CD4-positive, alpha-beta T cell (primary cell): ENCODE results near the gene PIGX. TPM values are rescaled to one million over a fixed set of nuclear protein-coding genes. Genes with fewer than 3 reads are reported as not detected.

ENCODE experiments used
- ATAC-seq: fragments of 200-7000 bp; cut with Tn5 transposase; one replicate; pipeline ENCODE4 v1.10.0; 2022; ENCODE audit warnings: mild to moderate bottlenecking; ENCODE audit not compliant: poor library complexity
- CTCF ChIA-PET: fragments of 350-600 bp; sonication (Branson Sonifier 250); formaldehyde crosslinking; loops from one replicate; lab custom pipeline; 2021; ENCODE audit warnings: antibody characterized with exemption, inconsistent platforms; lab: Charles Lee
- POLR2A ChIA-PET: fragments of 350-600 bp; sonication (Branson Sonifier 250); formaldehyde crosslinking; loops from one replicate; lab custom pipeline; 2021; ENCODE audit warnings: antibody characterized with exemption, inconsistent platforms; lab: Charles Lee
- DNase-seq, 14 experiments: peaks; one replicate each; pipeline ENCODE4 v3.0.0-alpha.2; 2013 to 2020; ENCODE audit warnings: mixed read lengths in 2 of 14
- H3K27ac ChIP-seq, 2 donors: one replicate each; pipeline versions ENCODE4 v1.5.1 to v1.7.0; 2013; ENCODE audit warnings: low read length in 2 of 2, low read depth in 1 of 2, mild to moderate bottlenecking in 1 of 2
- H3K27me3 ChIP-seq, 2 experiments: 1 replicate in 1 of 2; 2 replicates in 1 of 2; pipeline versions ENCODE4 v1.6.1 to v1.7.0; 2013; ENCODE audit warnings: low read length in 2 of 2, control low read depth in 1 of 2, mild to moderate bottlenecking in 1 of 2, moderate library complexity in 1 of 2; ENCODE audit not compliant: insufficient read depth in 2 of 2, control insufficient read depth in 1 of 2
- H3K36me3 ChIP-seq: one replicate; pipeline ENCODE4 v1.6.1; 2013; ENCODE audit warnings: low read length, control low read depth; ENCODE audit not compliant: insufficient read depth
- H3K4me1 ChIP-seq: one replicate; pipeline ENCODE4 v1.6.1; 2013; ENCODE audit warnings: low read length, control low read depth; ENCODE audit not compliant: insufficient read depth
- H3K4me3 ChIP-seq: one replicate; pipeline ENCODE4 v1.5.1; 2013; ENCODE audit warnings: mild to moderate bottlenecking, low read length, moderate library complexity
- H3K9me3 ChIP-seq, 2 experiments: 1 replicate in 1 of 2; 2 replicates in 1 of 2; pipeline versions ENCODE4 v1.6.1 to v1.7.0; 2013; ENCODE audit warnings: low read length in 2 of 2, mild to moderate bottlenecking in 2 of 2, control low read depth in 1 of 2, moderate library complexity in 1 of 2; ENCODE audit not compliant: control insufficient read depth in 1 of 2, insufficient read depth in 1 of 2
- H3K27ac Mint-ChIP-seq: one replicate; pipeline ENCODE4 v1.8.0; 2020; ENCODE audit warnings: mixed read lengths
- H3K27me3 Mint-ChIP-seq: one replicate; pipeline ENCODE4 v1.8.0; 2021; ENCODE audit warnings: mixed read lengths
- H3K36me3 Mint-ChIP-seq: one replicate; pipeline ENCODE4 v1.8.0; 2021; ENCODE audit warnings: low read depth, mixed read lengths
- H3K4me1 Mint-ChIP-seq: one replicate; pipeline ENCODE4 v1.8.0; 2021; ENCODE audit warnings: low read depth, mixed read lengths
- H3K4me3 Mint-ChIP-seq: one replicate; pipeline ENCODE4 v1.8.0; 2020; ENCODE audit warnings: mild to moderate bottlenecking, mixed read lengths
- H3K9me3 Mint-ChIP-seq: one replicate; pipeline ENCODE4 v1.8.0; 2020; ENCODE audit warnings: mixed read lengths
- intact Hi-C, 2 experiments: fragments of 100-400 bp; cut with DNase I in 1 of 2; cut with micrococcal nuclease in 1 of 2; formaldehyde crosslinking; loops; one replicate each; pipeline versions ENCODE4 v1.15.1 to v1.9.0; 2023 to 2025; cut with DNase I, micrococcal nuclease
- total RNA-seq, 174 experiments: library from RNA in 2 of 174; stranded (reverse) in 2 of 174; gene quantifications; one replicate each; pipeline ENCODE4 v1.2.3 and lab custom pipeline; 2021 to 2026
- TF ChIP-seq, protein P1 (sequence below): fragments of 200-600 bp; IDR thresholded peaks from one replicate; pipeline ENCODE4 v1.8.0; 2022; ENCODE audit warnings: antibody characterized with exemption, mild to moderate bottlenecking

PIGX gene
- total RNA-seq, 2 experiments from 2014 or later, result 13.3 to 13.9 TPM

DNA sequence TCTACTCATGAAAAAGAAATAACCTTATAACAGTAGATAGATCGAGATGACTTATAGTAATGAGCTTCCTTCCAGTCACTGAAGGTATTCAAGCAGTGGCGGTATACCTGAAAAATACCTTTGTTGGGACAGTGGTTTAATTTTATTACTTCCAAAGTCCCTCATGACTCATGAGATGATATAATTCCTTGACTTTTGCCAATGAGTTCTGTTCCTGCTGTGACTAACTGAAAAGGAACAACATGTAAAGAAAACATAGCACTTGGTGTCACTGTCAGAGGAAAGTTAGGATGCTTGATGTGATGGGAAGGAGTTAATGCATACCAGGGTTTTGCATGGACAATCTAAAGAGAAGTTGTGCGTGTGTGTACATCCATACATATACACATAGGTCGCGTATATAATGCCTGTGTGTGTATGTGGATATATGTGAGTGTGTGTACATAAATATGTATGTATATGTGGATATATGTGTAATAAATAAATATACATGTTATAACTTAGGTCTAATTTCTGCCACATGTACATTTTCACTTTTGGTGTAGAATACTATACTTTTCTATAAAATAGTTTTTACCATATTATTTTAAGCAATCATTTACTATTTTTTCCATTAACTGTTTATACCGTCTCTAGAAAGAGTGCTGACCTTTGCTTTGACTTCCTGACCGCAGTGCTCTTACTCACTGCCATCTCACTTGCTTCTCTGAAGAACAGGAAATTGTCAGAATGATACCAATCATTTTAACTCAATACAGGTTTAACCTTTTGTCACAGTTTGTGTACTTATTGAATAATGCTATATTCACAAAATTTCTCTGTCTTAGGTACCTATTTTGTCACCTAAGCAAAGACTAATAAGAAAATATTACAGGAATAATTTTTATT, 14.9 kb downstream of the PIGX start:
- intact Hi-C loops, result no loop called here
- POLR2A ChIA-PET, result interaction anchor here (1.1 kb wide), 1 partner anchor 15 kb away, joined by 3 read pairs; the partner anchor contains the start of genes CEP19 and PIGX
- Mint-ChIP-seq H3K27me3 (no peaks in the 10 kb centered on the region), H3K4me3 (no peak overlapping the region), H3K27ac (no peak overlapping the region), H3K4me1 (peaks cover 21% of the 10 kb centered on the region), H3K9me3 (no peaks in the 10 kb centered on the region), H3K36me3 (peaks cover 42% of the 10 kb centered on the region)
- H3K9me3 ChIP-seq, result no peaks in the 10 kb centered on the region
- DNase-seq (peak in 3 of 14 experiments; percentile 26 to 48 (median 40)), ATAC-seq (peak; percentile 46)
- H3K4me3 ChIP-seq, result no peak overlapping the region
- no peak overlapping the region for H3K27ac ChIP-seq
- no peaks in the 10 kb centered on the region for H3K27me3 ChIP-seq
- peaks cover 3% of the 10 kb centered on the region for H3K4me1 ChIP-seq
- H3K36me3 ChIP-seq, result peaks cover 27% of the 10 kb centered on the region
- CTCF ChIA-PET, result interaction anchor here (1.8 kb wide), 1 partner anchor 117 kb away, joined by 6 read pairs; no protein-coding TSS in a partner anchor
- TF ChIP-seq, protein P1, sequence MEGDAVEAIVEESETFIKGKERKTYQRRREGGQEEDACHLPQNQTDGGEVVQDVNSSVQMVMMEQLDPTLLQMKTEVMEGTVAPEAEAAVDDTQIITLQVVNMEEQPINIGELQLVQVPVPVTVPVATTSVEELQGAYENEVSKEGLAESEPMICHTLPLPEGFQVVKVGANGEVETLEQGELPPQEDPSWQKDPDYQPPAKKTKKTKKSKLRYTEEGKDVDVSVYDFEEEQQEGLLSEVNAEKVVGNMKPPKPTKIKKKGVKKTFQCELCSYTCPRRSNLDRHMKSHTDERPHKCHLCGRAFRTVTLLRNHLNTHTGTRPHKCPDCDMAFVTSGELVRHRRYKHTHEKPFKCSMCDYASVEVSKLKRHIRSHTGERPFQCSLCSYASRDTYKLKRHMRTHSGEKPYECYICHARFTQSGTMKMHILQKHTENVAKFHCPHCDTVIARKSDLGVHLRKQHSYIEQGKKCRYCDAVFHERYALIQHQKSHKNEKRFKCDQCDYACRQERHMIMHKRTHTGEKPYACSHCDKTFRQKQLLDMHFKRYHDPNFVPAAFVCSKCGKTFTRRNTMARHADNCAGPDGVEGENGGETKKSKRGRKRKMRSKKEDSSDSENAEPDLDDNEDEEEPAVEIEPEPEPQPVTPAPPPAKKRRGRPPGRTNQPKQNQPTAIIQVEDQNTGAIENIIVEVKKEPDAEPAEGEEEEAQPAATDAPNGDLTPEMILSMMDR, result no peak

DNA sequence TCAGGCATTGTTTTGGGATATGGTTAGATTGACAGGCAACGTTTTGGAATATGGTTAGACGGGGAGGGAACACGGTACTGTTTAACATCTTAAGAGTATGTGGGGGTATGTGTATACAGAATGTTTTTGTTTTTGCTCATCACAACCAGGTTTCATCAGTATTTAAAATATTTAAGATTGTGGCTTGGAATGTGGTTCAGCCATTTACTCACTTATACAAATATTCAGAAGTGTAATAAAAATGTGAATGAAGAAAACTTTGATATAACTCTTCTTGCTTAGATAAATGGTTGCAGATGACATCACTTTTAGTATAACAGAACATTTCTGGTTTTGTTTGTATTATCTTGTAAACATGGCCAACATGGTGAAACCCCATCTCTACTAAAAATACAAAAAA, 23.6 kb downstream of the PIGX start:
- Mint-ChIP-seq H3K4me1 (peaks cover 8% of the 10 kb centered on the region), H3K27ac (no peak overlapping the region), H3K27me3 (no peaks in the 10 kb centered on the region), H3K9me3 (no peaks in the 10 kb centered on the region), H3K36me3 (peaks cover 19% of the 10 kb centered on the region), H3K4me3 (no peak overlapping the region)
- peaks cover 5% of the 10 kb centered on the region for H3K4me1 ChIP-seq
- no peaks in the 10 kb centered on the region for H3K27me3 ChIP-seq
- ATAC-seq, result no peak
- ChIA-PET POLR2A (no interaction called here), CTCF (interaction anchor here (0.7 kb wide), 1 partner anchor 10 kb away, joined by 3 read pairs; no protein-coding TSS in a partner anchor)
- H3K9me3 ChIP-seq, result no peaks in the 10 kb centered on the region
- intact Hi-C loops, result loop anchor here in 1 of 2 experiments (5.0 kb wide), 1 partner anchor 653 kb away; the partner anchor contains the start of gene TFRC
- H3K36me3 ChIP-seq, result peaks cover 4% of the 10 kb centered on the region
- DNase-seq, result no peak
- H3K4me3 ChIP-seq, result no peak overlapping the region
- TF ChIP-seq, protein P1, result no peak
- no peak overlapping the region for H3K27ac ChIP-seq

DNA sequence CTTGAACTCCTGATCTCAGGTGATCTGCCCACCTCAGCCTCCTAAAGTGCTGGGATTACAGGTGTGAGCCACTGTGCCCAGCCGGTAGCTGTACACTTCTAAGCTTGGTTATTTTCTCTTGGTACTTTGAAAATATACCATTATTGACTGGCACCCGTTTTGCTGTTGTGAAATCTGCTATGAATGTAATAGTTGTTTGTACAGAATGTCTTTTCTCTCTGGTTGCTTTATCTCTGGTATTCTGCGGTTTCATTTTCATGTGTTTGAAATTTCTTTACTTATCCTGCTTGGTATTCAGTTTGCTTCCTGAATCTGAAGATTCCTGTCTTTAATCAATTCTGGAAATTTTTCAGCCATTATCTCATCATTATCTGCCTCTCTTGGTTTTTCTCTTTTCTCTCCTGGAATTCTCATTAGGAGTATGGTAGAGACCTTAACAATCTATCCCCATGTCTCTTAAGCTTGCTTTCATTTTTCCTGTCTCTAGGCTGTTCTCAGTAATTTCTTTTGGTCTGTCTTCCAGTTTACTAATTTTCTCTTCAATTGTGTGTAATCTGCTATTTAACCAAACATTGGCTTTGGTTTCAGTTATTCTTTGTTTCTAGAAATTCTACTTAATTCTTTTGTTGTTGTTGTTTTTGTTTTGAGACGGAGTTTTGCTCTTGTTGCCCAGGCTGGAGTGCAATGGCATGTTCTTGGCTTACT, 24.6 kb downstream of the PIGX start:
- no peaks in the 10 kb centered on the region for H3K9me3 Mint-ChIP-seq
- peaks cover 19% of the 10 kb centered on the region for H3K4me1 Mint-ChIP-seq
- peak overlapping the region; percentile 11 for H3K4me3 Mint-ChIP-seq
- intact Hi-C loops, result loop anchor here in 1 of 2 experiments (5.0 kb wide), 1 partner anchor 655 kb away; the partner anchor contains the start of gene TFRC
- H3K27ac Mint-ChIP-seq, result no peak overlapping the region
- H3K27me3 ChIP-seq, result no peaks in the 10 kb centered on the region
- DNase-seq (no peak), ATAC-seq (no peak)
- no peak overlapping the region for H3K27ac ChIP-seq
- H3K36me3 ChIP-seq, result no peaks in the 10 kb centered on the region
- POLR2A ChIA-PET, result no interaction called here
- no peaks in the 10 kb centered on the region for H3K27me3 Mint-ChIP-seq
- TF ChIP-seq, protein P1, result no peak
- no peak overlapping the region for H3K4me3 ChIP-seq
- peaks cover 17% of the 10 kb centered on the region for H3K36me3 Mint-ChIP-seq
- CTCF ChIA-PET, result no interaction called here
- no peaks in the 10 kb centered on the region for H3K9me3 ChIP-seq
- peaks cover 9% of the 10 kb centered on the region for H3K4me1 ChIP-seq
